ENCODE data around the gene KCNH2. TPM values are rescaled to one million over a fixed set of nuclear protein-coding genes. Genes with fewer than 3 reads are reported as not detected.
A peak's percentile ranks its signal among the peaks of the same experiment; 100 is the strongest.

The KCNH2 gene
- total and polyA plus RNA-seq, 9 donors, result 2.0 to 26.3 (median 6.7) TPM

GRCh38 chr7:150942001-150942590, 36.0 kb downstream of the KCNH2 start:
- Histone ChIP-seq H3K4me3 (no peak overlapping the region), H3K27ac (no peak overlapping the region), H3K9me3 (no peaks in the 10 kb centered on the region), H3K4me1 (ENCODE audit: insufficient read depth) (no peaks in the 10 kb centered on the region), H3K27me3 (no peaks in the 10 kb centered on the region), H3K36me3 (no peaks in the 10 kb centered on the region)
- TF ChIP-seq CTCF (IDR thresholded peaks at IDR 0.05) (no peak), POLR2A (IDR thresholded peaks at IDR 0.05) (no peak), EP300 (IDR thresholded peaks at IDR 0.05) (no peak)
- 40 to 48% (median 44%) methylated on average over 14 of the region's 14 CpGs for WGBS, 3 donors
- DNase-seq, result peak in 2 of 5 donors; percentile 29 to 34
- intact Hi-C loops (cut with DNase I), result no loop called here

- no peak for TF ChIP-seq EP300 (IDR thresholded peaks at IDR 0.05)
- TF ChIP-seq POLR2A (IDR thresholded peaks at IDR 0.05), result no peak
- TF ChIP-seq CTCF (IDR thresholded peaks at IDR 0.05), result no peak
- Histone ChIP-seq H3K4me1 (ENCODE audit: insufficient read depth) (no peaks in the 10 kb centered on the region), H3K9me3 (no peaks in the 10 kb centered on the region), H3K27me3 (no peaks in the 10 kb centered on the region), H3K27ac (no peak overlapping the region), H3K36me3 (no peaks in the 10 kb centered on the region), H3K4me3 (no peak overlapping the region)
- 83 to 94% (median 89%) methylated on average over 15 of the region's 15 CpGs for WGBS, 3 donors
- no peak for DNase-seq
- intact Hi-C loops (cut with DNase I), result no loop called here
Measured at GRCh38 chr7:150941351-150942000, 36.6 kb downstream of the KCNH2 start.

DNA sequence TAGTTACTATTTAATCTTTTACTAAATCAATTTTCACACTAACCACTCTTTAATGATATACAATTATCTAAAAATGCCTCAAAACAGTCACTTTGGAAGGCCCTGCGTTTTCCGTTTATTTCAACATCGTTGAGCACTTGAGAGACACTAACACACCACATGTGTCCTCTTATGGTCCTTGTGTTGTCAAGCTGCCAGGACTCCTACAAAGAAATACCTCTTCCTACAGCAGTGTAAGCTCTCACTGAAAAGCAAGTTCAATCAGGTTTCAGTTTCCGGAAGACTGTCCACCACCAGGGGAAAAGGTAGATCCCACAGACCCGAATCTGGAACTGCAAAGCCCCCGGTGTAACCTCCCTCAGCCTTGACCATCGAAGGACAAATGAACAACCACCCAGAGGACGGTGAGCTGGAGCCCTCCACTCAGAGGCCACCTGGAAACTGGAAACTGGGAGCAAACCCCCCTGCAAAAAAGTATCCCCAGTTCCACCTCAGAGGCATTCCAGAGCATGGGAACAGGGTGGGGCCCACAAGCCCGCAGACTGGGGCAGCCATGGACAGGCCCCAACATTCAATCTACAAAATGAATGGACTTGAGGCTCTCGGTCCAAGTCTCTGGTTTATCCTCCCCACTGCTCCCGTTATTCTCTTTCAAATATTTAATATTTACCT, 37.6 kb downstream of the KCNH2 start:
- Histone ChIP-seq H3K27ac (no peak overlapping the region), H3K27me3 (no peaks in the 10 kb centered on the region), H3K4me3 (no peak overlapping the region), H3K9me3 (no peaks in the 10 kb centered on the region), H3K4me1 (ENCODE audit: insufficient read depth) (no peaks in the 10 kb centered on the region), H3K36me3 (no peaks in the 10 kb centered on the region)
- DNase-seq, result no peak
- no peak for TF ChIP-seq POLR2A (IDR thresholded peaks at IDR 0.05)
- no peak for TF ChIP-seq CTCF (IDR thresholded peaks at IDR 0.05)
- TF ChIP-seq EP300 (IDR thresholded peaks at IDR 0.05), result no peak
- 74 to 78% (median 77%) methylated on average over 11 of the region's 11 CpGs for WGBS, 3 donors
- intact Hi-C loops (cut with DNase I), result no loop called here

GRCh38 chr7:150939466-150939865, 38.7 kb downstream of the KCNH2 start:
- Histone ChIP-seq H3K27me3 (no peaks in the 10 kb centered on the region), H3K9me3 (no peaks in the 10 kb centered on the region), H3K4me3 (no peak overlapping the region), H3K4me1 (ENCODE audit: insufficient read depth) (no peaks in the 10 kb centered on the region), H3K27ac (no peak overlapping the region), H3K36me3 (no peaks in the 10 kb centered on the region)
- intact Hi-C loops (cut with DNase I), result no loop called here
- TF ChIP-seq EP300 (IDR thresholded peaks at IDR 0.05) (no peak), CTCF (IDR thresholded peaks at IDR 0.05) (no peak), POLR2A (IDR thresholded peaks at IDR 0.05) (no peak)
- DNase-seq, result no peak
